HG02973 (cell line): ENCODE data around the gene EFHD1.
"Not testable (repeated sequence)": the region's sequence is repeated elsewhere in the genome, so short reads cannot be mapped to it uniquely, and the experiment has no call there.

ENCODE experiments used
- ATAC-seq: cut with Tn5 transposase; IDR thresholded peaks from one replicate; pipeline ENCODE4 v1.9.1; 2021; ENCODE audit warnings: moderate library complexity; ENCODE audit not compliant: unreplicated experiment

The EFHD1 gene

DNA sequence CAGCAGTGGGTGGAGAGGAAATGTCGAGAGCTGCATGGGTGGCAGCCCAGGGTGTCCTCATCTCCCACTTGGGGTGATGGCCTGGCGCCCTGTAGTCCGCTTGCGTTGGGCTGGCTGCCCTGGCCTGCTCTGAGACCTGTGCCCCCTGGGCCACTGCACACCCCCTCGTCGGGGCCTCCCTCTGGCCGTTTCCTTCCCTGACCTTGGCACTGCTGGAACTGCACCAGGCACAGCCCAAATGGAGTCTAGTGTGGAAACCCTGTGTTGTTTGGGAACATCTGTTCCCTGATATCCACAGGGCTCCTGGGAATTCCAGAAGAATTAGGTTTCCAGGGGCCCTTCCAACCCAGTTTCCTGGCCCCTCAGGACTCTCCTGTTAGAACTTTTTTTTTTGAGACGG lies 13.9 kb downstream of the EFHD1 start:
- ATAC-seq = no peak

- no peak for ATAC-seq
Measured at GRCh38 chr2:232649033-232649432, 15.6 kb downstream of the EFHD1 start.

DNA sequence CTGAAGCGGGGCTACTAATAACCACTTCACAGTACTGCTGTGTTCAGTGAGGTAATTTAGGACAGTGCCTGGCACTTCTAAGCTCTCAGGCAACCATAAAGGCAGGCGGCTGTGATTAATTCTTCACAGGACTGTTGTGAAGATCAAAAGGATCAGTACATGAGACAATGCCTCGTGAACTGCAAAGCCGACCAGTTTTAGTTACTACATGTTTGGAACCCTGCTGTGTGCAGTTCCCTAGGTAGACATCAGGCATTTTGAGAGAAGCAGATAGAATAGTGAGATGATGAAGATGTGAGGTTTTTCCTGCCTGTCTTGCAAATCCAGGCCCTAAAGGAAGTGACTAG lies 19.1 kb downstream of the EFHD1 start:
- no peak for ATAC-seq

GRCh38 chr2:232653441-232653840 lies 20.0 kb downstream of the EFHD1 start:
- ATAC-seq = no peak

GRCh38 chr2:232655392-232655791 lies 22.0 kb downstream of the EFHD1 start:
- ATAC-seq = no peak

DNA sequence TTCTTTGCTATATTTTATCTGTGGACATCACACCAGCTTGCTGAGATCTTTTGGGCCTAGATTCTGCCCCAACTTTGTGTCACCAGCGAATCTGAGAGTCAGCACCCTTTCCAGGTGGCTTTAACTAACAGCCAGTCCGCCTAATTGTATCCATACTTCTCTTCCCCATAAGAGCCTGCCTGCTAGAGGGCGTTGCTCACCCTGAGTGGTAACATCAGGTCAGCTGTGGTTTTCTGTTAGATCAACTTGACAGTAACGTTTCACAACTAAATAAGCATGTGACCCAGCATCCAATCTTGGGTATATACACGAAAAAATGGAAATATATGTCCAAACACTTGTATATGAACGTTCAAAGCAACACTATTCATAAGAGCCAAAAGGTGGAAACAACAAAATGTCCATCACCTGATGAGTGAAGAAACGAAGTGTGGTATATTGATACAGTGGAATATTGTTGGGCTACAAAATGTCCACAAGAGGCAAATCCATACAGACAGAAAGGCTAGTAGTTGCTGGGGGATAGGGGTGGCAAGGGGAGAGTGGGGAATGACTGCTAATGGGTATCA lies 24.9 kb downstream of the EFHD1 start:
- ATAC-seq = no peak

GRCh38 chr2:232659359-232659758 lies 26.0 kb downstream of the EFHD1 start:
- ATAC-seq = no peak

DNA sequence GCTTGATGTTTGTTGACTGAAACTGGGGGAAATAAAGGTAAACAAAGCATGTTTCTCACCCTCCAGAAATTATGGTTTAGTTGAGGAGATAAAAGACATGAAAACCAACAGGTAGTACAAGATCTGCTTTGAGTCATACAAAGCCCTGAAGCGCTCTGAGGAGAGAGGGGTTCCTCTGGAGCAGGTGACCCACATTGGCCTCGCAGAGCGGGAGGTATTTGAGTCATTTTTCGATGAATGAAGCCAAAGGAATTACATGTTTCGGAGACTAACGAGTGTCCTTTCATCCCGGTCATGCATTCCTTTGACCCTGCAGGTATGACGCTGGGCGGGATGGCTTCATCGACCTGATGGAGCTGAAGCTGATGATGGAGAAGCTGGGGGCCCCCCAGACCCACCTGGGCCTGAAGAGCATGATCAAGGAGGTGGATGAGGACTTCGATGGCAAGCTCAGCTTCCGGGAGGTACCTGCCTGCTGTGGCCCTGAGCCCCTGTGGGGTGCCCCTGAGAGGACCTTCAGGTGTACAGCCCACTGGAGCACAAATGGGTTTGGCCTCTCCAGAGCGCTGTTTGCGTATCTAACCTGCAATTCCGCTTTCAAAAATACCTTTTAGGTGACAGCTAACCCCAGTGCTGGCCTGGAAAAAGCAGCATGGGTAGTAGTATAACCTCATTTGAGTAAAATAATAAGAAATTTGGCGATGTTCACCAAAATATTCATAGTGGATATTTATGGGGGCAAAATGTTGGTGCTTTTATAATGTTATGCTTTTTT lies 29.3 kb downstream of the EFHD1 start:
- ATAC-seq = no peak

DNA sequence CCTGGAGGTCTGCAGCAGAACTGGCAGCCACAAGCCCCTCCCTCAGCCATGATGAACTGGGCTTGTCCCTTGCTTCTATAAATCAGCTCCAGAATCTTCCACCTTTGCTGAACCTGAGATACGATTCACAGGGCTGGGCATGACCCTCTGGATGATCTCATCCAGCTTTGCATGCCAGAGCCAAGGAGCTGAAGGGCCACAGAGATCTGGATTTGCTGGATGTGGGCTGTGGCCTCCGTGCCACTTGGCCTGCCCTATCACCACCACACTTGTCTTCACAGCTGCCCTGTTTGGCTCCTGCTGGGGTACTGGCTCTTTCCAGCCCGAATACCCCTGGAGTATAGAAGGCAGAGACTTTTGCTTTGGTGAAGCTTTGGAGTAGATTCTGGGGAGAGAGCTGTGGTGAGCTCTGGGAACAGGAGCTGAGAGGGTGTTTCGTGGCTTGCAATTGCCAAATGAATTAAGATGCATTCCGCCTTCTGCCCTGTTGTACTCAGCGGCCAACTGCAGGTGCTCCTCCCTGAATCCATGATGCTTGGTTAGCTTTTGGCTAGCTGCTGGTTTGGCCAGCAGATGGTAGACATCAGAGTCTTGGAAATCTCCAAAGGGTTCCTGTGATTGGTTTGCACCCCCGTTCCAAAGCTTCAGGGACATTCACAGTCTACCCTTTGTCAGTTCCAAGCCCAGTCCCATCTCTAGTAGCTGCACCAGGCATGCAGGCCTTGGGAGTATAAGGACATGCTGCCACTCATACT lies 32.8 kb downstream of the EFHD1 start:
- no peak for ATAC-seq

DNA sequence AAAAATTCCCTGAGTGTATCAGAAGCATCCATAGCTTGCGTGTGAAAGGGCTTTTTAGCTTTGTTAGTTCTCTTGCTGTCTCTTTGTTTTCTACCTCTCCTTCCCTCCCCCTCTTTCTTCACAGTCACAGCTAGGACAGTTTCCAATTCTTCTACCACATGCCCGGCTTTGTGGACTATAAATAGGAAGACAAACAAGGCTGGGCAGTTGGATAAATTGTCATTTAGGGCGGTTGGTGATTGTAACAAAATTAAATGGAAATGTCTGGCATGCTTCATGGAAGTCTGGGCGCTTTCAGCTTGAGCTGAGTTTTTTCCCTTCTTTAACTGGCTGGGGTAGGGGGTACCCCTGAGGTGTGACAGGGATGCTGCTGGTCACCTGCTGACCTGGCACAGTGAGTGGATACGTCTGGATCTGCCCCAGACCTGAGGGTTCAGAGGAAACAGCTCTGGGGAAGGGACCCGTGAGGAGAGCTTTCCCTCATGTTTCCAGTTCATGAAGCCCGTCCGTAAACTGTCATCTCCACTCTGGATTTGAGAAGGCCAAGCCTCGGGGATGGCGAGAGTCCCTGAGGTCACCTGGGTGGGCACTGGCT lies 34.7 kb downstream of the EFHD1 start:
- ATAC-seq = no peak

GRCh38 chr2:232668805-232669444 lies 35.5 kb downstream of the EFHD1 start:
- ATAC-seq = no peak

GRCh38 chr2:232672588-232672987 lies 39.2 kb downstream of the EFHD1 start:
- ATAC-seq = no peak

GRCh38 chr2:232674491-232674890 lies 41.1 kb downstream of the EFHD1 start:
- ATAC-seq = no peak

- no peak for ATAC-seq
Measured at GRCh38 chr2:232675381-232675780, 42.0 kb downstream of the EFHD1 start.

- ATAC-seq = no peak
Measured at GRCh38 chr2:232680006-232680405, 46.6 kb downstream of the EFHD1 start.

DNA sequence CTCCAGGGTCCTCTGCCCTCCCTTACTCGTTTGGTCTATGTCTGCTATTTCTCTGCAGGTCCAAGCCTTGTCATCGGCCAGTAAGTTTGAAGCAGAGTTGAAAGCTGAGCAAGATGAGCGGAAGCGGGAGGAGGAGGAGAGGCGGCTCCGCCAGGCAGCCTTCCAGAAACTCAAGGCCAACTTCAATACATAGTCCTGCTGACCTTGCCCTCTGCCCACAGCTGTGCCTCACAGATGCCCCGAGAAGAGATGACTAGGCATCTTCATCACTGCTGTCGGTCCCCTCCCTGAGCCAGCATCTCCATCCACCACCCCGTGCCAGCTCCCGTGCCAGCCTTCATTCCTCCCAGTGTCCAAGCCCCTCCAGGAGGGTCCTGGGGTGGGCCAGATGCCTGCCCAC lies 48.1 kb downstream of the EFHD1 start:
- no peak for ATAC-seq

- ATAC-seq = no peak
Measured at GRCh38 chr2:232683368-232683767, 50.0 kb downstream of the EFHD1 start.

DNA sequence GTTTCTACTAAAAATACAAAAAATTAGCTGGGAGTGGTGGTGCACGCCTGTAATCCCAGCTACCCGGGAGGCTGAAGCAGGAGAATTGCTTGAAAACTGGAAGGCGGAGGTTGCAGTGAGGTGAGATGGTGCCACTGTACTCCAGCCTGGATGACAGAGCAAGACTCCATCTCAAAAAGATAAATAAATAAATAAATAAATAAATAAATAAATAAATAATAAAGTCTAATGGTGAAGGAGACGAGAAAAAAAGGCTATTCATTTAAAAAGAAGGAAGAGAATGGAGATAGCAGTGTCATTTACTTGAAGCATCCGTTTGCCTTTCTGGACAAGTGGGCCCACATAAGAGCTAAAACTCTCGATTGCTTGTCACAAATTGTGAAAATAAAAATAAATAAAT lies 52.0 kb downstream of the EFHD1 start:
- ATAC-seq = not testable (repeated sequence)

DNA sequence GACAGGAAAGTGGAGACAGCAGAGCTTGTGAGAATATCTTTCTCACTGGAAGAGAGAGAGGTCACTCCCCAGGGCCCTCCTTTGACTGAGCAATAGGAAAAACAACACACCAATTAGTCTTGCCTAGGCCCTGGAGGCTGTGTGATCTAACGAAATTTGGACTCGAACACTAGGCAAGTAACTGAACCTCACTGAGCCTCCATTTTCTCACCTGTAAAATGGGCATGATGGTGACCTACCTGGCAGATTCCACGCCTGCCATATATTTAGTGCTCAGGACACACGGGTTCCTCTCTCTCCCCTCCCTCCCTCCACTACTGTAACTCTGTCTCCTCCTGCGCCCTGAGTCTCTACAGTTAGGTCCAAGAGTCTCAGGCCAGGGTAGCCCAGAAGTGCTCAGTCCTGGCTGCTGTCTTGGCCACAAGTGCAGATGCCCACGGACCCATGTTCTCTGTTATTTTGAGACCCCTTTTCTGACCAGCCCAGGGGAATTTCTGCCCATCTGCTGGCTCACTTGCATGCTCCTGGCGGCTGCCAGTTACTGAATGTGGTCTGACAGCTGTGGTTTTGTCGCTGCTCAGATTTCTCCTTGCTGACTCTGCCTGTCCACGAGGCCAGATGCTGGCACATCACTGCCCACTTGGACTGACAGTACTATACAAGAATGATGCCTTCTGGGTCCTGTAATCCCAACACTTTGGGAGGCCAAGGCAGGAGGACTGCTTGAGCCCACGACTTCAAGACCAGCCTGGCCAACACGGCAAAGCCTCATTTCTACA lies 54.2 kb downstream of the EFHD1 start:
- no peak for ATAC-seq

- no peak for ATAC-seq
Measured at GRCh38 chr2:232688201-232688600, 54.8 kb downstream of the EFHD1 start.
